Kidney glomerular epithelial cell (primary cell): ENCODE measurements around the gene ARID5B.

ENCODE experiments used
- DNase-seq: peaks from one replicate; lab custom pipeline; 2025; lab: John Stamatoyannopoulos, UW

Gene ARID5B

DNA sequence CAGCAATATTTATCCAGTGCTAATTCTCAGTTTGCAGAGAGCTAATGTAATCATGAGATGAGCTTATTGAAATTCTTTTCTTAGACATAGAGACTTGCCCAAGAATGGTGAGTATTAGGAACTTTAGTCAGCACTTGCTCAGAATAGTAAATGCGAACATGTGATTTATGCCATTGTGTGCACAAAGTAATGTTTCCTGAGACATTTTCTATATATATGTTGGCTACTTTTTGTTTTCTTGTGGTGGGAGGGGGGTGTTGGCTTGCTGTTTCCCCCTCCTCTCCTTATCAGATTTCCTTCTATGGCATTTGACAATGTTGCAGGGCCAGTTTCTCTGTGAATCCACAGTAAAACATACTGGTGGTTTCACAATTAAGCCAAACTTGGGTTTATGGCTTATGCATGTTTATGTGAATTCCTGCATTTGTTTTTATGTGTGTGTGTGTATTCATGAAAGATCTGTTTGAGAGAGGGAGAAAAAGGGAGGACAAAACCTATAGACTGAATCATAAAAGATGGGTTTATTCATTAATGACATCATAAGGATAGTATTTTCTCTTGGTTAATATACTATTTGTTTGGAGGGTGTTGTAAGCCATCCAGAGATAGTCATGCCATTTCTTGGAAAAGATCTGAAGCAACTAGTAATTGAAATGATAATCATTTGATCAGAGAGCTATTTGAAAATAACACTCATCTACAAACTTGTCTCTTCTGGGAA lies 36.3 kb downstream of the ARID5B start:
- DNase-seq, result peak; percentile 20

DNA sequence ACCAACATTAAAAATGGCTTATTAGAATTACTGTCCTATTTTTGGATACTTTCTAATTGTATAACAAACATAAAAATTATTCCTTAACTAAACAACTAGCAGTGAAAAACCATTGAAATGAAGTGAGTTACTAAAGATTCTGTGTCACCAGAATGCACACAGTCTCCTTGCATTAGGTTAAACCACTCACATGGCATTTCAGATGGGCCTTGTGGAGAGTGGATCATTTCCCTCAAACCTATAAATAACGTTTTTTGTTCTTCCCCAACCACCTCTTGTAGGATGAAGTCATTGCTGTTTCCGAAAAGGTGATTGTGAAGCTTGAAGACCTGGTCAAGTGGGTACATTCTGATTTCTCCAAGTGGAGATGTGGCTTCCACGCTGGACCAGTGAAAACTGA lies 38.4 kb downstream of the ARID5B start:
- DNase-seq, result no peak

DNA sequence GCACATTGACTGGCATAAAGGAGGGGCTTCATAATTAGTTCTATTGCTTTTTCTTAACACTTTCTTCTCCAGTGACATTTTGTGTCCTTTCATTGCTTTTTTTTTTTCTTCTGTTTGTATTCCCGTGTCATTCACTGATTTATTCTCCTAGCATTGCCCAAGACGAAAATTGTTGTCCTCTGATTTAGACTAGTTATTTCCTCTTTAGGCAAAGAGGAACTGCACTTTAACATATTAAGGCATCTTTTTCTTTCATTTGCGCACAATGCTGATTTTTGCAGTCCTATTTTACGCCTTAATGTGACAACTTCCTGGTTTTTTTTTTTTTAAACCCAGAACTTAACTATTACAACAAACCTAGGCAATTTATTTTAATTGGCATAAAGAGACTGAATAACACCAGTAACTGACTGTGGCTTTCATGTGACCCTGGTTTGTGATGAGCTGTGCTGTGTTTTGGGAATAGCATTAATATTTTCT lies 39.7 kb downstream of the ARID5B start:
- no peak for DNase-seq

DNA sequence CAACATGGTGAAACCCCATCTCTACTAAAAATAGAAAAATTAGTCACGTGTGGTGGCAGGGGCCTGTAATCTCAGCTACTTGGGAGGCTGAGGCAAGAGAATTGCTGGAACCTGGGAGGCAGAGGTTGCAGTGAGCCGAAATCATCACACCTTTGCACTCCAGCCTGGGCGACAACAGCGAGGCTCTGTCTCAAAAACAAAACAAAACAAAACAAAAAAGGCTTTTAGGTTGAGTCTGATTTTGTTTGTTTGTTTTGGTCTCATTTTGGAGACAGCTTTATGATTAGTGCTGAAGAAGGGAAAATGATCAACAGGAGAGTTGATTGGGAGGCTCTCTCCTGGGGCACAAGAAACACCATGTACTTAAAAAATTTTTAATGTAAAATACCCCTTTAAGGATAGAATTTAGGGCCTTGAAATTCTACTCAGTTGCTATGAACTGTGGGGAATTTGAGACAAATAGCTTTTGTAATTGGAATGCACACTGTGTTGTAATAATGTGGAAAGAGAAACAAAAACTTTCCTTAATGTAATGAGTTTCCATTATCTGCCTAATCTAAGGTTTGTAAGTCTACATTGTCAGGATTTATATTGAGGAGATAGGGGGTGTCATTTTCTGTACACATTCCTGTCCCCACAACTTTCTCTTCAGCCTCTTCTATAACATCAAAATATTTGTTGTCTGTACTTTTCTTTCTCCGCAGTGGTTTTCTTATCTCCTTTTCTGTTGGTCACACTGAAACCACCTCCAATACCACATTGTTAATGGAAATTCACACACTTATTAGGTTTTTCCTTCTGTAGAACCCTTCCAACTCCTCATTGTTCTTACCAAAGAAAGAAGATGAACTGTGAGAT lies 41.3 kb downstream of the ARID5B start:
- DNase-seq, result no peak

DNA sequence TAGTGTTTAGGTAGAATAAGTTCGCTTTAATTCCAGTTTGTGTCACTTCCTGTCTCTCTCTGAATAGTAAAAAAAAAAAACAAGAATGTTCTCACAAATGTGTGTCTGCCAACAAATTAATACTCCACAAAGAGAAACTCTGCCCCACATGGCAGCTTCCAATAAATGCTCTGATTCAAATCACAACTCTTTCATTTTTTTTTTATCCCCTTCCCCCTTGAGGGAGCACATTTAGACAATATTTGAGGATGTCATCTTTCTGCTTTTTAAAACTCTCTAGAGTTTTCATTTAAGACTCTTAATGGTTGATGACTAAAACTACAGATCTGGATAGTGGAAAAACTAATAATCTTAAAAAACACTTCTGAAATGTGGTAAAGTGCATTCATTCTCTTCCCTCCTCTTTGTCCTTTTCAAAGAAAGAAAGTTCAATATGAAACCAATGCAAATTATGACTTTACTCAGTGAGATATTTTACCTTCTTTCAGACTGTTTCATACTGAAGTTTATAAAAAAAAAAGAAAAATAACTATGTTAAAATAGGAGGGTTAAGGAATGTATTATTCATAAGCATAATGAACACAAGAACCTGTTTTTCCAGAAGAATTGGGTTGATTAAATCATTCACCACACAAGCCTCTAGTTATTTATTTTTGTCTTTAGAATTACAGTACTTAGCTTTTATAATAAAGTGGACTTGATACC lies 42.3 kb downstream of the ARID5B start:
- peak; percentile 36 for DNase-seq

DNA sequence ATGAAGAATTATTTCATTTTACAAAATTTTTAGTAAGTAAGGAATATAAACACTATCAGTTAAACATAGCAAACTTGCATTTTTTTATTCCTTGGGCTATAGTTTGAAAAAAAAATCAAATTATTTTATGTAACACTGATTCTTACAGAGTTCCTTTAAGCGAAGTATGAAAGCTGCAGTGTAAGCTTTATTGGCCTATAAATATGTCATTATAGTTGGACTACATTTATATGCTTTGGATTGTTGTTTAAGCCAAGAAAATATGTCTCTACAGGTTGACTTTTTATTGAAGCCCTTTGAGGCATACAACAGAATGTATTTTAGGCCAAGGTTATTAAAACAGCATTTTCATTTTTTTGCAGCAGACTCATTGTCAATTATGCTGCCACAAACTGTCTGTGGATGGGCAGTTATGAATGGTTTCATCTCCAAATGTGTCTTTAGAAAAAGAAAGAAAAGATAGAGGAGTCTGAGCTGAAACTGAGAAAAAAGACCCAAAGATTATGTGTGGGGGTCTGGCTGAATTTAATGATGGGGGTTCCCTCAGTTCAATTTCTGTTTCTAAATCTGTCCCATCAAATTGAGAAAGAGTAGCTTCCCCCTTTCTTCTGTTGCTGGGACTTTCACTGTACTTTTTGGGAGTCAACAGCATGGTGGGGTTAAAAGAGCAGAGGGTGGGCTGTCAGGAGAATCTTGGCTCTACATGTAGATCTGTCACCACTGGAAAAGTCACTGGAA lies 43.1 kb downstream of the ARID5B start:
- no peak for DNase-seq

DNA sequence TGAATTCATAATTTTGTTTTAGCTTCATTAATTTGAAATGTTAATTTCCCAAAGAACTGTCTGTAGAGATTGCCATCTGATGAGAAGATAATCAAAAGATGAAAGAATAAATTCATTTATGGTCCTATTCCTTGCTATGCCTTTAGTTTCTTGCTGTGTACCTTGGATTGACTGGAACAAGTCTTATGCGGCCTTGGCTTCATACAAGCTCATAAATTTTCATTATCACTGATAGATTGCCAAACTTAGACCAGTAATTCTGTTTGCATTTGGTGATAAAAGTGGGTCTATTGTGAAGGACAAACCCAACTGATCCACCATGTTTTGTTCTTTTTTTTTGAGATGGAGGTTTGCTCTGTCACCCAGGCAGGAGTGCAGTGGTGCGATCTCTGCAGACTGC lies 48.2 kb downstream of the ARID5B start:
- DNase-seq, result no peak

DNA sequence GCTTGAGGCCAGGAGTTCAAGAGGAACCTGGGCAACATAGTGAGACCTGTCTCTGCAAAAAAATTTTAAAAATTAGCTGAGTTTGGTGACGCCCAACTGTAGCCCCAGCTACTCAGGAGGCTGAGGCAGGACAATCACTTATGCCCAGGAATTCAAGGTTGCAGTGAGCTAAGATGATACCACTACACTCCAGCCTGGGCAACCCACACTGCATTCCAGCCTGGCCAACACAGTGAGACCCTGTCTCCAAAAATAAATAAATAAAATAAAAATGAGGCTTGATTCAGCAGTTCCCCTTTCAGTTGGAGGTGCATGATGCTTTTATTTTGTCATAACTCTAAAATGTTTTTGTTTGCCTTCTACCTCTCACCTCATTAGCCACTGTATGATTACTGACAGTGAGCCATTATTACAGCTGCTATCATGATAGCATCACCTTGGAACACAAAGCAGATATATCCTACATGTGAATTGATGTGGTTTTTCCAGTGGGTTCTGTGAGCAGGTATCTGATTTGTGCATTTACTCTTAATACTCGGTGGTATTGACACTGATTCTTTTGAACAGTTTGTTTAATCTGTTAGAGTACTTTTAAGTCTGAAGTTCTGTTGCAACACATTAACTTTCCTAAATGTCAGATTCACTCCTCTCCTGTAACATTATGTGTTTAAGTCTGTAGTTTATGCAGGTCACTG lies 49.1 kb downstream of the ARID5B start:
- DNase-seq, result no peak

DNA sequence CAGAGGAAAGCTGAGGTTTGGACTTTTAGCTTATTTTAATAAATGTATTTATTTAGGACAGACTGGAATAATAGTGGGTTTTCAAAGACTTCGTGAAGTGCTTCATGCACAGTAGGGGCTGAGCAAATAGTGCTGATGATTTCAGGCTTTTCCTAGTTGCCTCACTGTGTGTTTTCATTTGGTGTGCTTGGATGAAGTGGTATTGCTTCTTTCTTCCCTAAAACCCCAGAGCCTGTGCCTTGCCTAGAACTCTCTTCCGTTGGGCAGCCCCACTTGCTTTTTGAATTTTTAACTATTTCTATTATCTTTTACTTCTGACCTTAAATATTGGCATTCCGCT lies 49.6 kb downstream of the ARID5B start:
- no peak for DNase-seq

DNA sequence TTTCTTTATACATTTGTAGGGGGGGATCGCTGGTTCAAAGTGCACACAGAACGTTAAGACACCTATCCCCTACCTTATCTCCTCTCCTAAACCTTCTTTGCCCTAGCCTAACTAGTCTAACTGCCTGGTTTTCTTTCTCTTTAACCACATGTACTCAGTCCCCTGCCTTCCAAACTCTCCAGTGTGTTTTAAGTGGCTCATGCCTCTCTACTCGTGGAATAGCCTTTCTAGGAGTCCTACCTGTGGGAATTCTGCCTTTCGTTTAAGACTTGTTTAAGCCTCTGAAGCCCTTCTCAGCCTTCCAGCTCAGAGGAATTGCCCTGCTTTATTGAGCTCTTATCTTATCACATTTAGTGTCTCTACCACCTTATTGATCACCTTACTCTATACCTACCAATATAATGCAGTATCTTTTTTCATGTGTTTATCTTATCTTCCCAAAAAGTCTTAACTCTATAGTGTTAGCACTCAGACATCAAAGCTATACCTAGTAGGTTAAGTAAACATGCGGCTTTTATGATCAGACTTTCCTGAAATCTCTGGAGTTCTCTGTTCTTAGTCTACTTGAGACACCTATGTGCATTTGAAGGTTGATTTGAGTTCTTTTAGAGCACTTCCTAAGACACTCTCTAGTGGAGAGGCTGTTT lies 50.7 kb downstream of the ARID5B start:
- DNase-seq, result no peak

DNA sequence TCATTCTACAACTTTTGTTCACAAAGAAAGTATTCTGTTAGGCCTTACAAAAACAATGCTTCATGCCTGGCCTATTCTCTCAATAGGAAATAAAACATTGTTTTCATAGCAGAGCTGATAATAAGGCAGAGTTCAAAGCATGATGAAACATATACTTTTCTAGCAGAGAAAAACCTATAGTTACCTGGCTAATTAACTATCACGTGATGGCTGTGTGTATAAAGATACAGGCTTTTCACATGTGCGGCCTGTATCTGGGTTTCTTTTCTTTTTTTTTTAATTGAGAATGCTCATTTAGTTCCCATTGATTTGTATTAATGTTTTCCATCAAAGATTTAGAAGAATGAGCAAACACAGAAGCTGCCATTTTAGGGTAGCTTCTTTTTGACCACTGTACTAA lies 51.7 kb downstream of the ARID5B start:
- no peak for DNase-seq

DNA sequence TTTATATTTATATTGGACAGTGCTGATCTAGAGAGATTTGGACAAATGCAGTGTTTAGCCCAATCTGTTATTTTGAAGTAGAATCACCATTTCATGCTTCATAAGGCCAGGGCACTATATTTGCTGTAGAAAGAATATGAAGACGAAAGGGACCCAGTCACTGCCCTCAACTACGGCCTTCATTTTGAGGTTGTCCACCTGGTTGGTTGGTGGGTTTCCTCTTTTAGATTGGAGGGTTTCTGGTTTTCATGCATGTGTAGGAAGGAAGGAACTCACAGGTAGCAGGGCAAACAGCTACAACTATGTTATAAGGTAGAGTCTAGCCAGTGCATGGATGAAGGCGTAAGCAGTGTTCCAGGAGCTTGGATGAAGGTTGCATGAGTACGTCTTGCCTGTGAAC lies 56.3 kb downstream of the ARID5B start:
- no peak for DNase-seq

DNA sequence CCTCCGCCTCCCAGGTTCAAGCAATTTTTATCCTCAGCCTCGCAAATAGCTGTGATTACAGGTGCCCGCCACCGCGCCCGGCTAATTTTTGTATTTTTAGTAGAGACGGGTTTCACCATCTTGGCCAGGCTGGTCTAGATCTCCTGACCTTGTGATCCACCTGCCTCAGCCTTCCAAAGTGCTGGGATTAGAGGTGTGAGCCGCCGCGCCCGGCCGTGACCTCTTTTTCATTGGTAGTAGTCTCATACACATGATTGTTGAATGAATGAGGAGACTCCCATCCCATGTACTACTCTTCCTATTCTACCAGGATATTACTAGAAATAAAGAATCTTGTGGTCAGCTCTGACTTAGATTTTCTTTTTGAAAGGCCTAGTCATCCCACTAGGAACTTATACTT lies 56.8 kb downstream of the ARID5B start:
- DNase-seq, result no peak

DNA sequence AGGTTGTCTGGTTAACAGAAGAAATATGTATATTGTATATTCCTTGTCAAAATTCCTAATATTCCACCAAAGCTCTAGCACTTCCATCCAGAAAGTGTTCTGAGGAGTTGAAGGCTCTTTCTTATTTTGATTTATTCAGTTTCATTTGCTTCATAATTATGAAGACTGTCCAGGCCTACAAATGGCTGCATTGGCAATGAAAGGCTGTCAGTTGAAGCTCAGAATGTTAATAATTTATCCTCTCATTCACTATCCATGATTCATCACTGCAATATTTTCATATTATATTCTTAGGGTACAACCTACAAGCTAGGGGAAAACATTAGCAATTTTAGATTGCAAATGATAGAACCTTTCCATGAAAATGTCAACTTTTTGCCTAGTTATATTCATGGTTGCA lies 57.3 kb downstream of the ARID5B start:
- DNase-seq, result no peak

DNA sequence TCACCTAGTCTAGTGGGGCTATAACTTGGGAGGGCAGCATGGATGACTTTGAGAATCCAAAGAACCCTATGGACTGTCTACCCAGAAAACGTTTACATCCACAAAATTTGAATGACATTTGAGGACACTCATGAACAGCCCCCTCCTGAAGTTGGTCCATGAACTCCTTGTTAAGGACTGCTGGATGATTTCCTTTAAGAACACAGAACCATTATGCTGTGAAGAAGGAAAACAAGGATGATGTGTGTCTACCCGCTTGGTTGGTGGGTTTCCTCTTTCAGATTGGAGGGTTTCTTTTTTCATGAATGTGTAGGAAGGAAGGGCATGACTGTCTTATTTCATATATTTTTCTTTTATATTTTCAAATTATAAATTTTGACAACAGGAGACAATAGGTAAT lies 58.3 kb downstream of the ARID5B start:
- DNase-seq, result no peak

DNA sequence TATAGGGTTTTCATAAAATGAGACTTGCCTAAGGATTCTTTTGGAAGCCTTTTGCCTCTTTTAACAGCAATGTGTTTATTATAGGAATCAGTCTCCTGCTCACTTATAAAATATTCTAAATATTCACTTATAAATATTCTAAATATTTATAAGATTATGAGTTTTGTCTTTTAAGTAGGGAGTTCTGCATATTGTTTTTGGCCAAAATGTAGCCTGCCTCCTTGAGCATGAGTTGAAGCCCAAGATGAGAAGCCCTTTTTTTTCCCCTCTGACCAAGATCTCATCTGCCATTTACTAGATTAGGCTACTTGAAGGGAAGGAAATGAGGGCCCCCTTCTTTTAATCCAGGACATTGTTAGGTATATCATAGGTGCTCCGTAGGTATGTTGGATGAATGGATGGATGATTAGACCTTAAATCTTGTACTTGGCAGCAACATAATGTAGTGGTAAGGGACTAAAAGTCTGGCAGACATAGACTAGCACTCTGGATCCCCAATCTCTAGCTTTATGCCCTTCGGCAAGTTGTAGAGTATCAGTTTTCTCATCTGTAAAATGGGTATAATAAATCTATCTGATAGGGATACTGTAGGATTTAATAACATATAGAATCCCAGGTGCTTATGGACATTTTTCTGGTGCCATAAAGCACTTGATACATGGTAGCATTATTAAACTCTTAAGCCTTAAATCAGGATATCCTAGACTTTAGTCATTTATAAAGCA lies 59.1 kb downstream of the ARID5B start:
- no peak for DNase-seq

DNA sequence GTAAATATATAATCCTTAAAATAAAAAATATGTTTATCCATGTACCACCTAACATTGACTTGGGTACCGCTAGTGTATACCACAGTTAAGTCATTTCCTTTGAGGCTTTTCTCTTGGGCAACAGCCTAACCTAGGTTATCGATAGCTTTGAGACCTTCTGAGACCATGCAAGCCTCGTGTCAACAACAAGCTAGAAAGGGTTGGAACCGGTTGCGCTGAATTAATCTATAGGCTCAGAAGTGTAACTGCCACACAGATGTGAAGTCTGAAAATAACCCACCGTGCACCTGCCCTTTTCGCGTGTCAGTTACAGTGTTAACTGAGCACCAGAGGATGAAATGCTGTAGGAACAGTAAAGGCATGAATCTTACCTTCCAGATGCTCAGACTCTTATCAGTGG lies 59.8 kb downstream of the ARID5B start:
- no peak for DNase-seq

DNA sequence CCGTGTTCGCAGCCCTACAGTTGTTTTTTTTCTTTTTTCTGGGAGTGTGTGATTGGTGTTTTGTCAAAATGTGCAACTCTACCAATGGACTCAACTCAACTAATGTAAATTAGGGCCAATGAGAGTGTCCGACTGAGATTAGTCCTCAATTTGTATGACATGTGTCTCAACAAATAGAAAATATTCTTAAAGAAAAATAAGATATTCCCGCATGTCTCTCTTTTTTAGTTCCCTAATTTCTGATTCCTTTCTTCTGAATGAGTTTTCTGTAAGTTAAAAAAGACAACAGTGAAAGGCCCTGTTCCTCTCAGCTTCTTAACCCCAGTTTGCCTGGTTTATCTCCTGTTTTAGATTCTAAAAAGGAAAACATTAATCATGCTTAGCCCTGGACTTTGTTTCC lies 61.5 kb downstream of the ARID5B start:
- DNase-seq, result no peak

DNA sequence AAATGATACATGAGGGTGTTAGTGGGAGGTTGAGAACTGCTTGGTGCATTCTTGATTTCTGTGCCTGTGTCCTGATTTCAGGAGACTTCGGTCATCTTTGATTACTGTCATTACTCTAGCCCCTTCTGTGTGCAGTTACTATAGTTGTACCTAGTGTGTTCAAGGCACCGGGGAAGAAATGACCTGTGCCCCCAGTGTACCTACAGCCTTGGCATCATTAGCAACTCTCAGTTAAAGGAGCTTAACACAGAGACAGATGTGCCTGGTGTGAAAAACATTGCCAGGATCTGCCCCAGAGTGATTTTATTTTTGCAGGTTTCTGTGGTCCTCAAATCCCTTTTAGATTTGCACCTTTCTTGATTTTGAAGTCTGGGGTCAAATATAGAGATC lies 62.2 kb downstream of the ARID5B start:
- no peak for DNase-seq

DNA sequence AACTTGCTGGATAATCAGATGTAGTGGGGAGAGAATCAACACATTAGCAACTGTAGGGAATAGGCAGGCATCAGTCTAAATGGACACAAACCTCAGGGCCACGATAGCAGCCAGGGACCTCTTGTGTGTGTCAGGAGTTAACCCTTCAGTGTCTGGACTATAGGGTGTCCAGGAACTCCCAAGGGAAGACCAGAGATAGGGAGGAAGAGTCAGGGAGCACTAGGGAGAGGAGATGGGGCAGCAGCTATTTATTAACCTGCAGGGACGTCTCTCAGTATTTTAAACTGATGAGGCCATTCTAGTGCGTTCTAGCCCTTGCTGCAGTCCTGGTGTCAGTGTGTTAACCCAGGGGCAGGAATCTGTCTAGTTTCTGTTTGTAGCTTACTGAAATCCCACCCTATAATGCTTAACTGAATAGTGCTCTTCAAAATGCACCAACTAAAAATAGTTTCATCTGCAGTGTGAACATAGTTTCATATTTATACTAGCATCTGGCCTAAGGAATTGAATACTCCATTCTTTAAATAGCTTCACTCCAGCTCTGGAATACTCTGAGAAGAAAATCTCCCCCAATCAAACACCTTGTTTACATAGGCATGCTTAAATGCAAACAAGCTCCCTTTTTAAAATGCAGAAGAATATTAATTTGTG lies 62.7 kb downstream of the ARID5B start:
- no peak for DNase-seq
